Measurements from ENCODE around the gene MTUS2. TPM values are rescaled to one million over a fixed set of nuclear protein-coding genes. Genes with fewer than 3 reads are reported as not detected.

Gene MTUS2
- total RNA-seq, 1 experiment from 2014 or later, result 0.11 TPM

DNA sequence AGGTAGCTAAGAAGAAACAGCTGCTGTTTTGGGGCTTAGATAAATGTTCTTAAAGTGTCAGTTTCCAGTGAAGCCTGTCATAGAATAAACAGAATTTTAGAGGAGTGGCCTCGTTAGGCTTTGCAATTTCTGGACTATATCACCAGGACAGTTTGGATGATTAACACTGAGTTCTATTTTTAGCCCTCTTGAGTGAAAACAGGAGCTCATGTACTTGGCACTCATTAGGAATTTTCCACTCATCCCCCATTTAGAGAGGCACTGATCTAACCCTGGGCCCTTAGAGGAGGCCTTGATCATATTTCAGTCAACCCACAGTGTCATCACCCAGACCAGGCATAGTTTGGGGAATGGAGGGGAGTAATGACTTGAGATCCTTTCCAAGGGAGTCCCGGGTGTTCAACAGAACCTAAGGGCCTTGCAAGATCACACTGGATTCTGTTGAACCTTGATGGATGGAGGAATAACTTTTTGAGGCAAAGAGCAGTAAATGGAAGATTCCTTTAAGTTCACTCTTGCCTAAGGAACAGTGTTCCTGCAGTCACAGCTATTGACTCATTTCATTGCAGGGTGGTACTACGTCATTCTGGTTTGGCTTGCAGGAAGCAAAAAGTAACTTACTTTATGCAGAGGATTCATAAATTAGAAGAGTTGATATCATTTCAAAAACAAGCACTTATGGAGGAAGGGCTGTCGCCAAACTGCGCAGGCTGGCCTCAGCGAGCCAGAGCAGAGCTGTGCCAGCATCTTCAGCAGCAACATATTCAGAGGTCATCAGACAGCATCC is 615.2 kb downstream of the MTUS2 start:
- Histone ChIP-seq H3K27ac (ENCODE audit: low read depth, low read length, poor library complexity, severe bottlenecking) (no peak overlapping the region), H3K4me3 (ENCODE audit: low read depth, low read length, poor library complexity, severe bottlenecking) (no peak overlapping the region), H3K4me1 (ENCODE audit: insufficient read depth, low read length, poor library complexity, severe bottlenecking) (no peaks in the 10 kb centered on the region), H3K36me3 (ENCODE audit: insufficient read depth, low read length, poor library complexity, severe bottlenecking) (no peaks in the 10 kb centered on the region), H3K27me3 (replicated peaks; ENCODE audit: insufficient read depth, low read depth, low read length, poor library complexity) (peaks cover 15% of the 10 kb centered on the region), H3K9me3 (ENCODE audit: low read depth, low read length, poor library complexity, severe bottlenecking) (no peaks in the 10 kb centered on the region)
- CTCF ChIA-PET, result no interaction called here
- BruUV-seq (replicated peaks), result no TSS peak
- no peak for DNase-seq (ENCODE audit: low spot score)
- intact Hi-C loops (cut with micrococcal nuclease; ENCODE audit: unreplicated experiment), result no loop called here
- TF ChIP-seq CTCF (conservative IDR thresholded peaks at IDR 0.05; ENCODE audit: low read depth, low read length), result no peak
- no peak for TF ChIP-seq EZH2 (IDR thresholded peaks at IDR 0.05; ENCODE audit: borderline replicate concordance, low read depth, low read length, poor library complexity, severe bottlenecking)
- POLR2A ChIA-PET (ENCODE audit: low non-redundant PET), result no interaction called here

- TF ChIP-seq EZH2 (IDR thresholded peaks at IDR 0.05; ENCODE audit: borderline replicate concordance, low read depth, low read length, poor library complexity, severe bottlenecking), result no peak
- no peak for TF ChIP-seq CTCF (conservative IDR thresholded peaks at IDR 0.05; ENCODE audit: low read depth, low read length)
- no peak overlapping the region for H3K27ac ChIP-seq (ENCODE audit: low read depth, low read length, poor library complexity, severe bottlenecking)
- POLR2A ChIA-PET (ENCODE audit: low non-redundant PET), result no interaction called here
These were observed 616.2 kb downstream of the MTUS2 start for GRCh38 chr13:29436291-29436690.

DNA sequence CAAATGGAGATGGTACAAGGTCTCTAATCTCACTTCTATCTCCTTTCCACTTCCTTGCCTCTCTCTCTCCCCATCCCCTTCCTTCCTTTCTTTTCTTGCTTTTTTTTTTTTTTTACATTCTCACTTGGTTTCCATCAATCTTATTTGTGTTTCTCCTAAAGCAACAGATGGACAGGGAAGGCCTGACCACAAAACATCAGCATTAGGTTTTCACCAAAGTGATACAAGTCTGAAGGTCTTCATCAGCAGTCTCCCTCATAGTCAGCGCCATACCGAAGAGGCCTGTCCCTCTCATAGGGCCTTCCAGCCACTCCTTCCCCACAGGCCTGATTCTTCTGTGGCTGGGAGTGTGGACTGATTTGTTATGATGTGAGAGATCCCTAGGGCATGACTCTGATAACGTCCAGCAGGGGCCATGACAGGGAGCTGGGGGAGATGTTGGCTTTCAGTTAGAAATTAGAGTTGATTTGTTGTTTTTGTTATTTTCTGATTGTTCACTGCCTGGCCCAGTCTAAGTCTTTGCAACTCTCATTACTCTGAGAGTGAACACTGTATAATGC is 616.7 kb downstream of the MTUS2 start:
- POLR2A ChIA-PET (ENCODE audit: low non-redundant PET), result no interaction called here
- H3K27ac ChIP-seq (ENCODE audit: low read depth, low read length, poor library complexity, severe bottlenecking), result no peak overlapping the region

More at GRCh38 chr13:29436291-29436690, 616.2 kb downstream of the MTUS2 start:
- Histone ChIP-seq H3K36me3 (ENCODE audit: insufficient read depth, low read length, poor library complexity, severe bottlenecking) (no peaks in the 10 kb centered on the region), H3K27me3 (replicated peaks; ENCODE audit: insufficient read depth, low read depth, low read length, poor library complexity) (peaks cover 6% of the 10 kb centered on the region), H3K4me3 (ENCODE audit: low read depth, low read length, poor library complexity, severe bottlenecking) (no peak overlapping the region), H3K4me1 (ENCODE audit: insufficient read depth, low read length, poor library complexity, severe bottlenecking) (no peaks in the 10 kb centered on the region), H3K9me3 (ENCODE audit: low read depth, low read length, poor library complexity, severe bottlenecking) (no peaks in the 10 kb centered on the region)
- intact Hi-C loops (cut with micrococcal nuclease; ENCODE audit: unreplicated experiment), result no loop called here
- CTCF ChIA-PET, result no interaction called here
- DNase-seq (ENCODE audit: low spot score), result no peak
- BruUV-seq (replicated peaks), result no TSS peak

More for the DNA sequence above, 616.7 kb downstream of the MTUS2 start:
- intact Hi-C loops (cut with micrococcal nuclease; ENCODE audit: unreplicated experiment), result no loop called here
- CTCF ChIA-PET, result no interaction called here
- H3K27me3 ChIP-seq (replicated peaks; ENCODE audit: insufficient read depth, low read depth, low read length, poor library complexity), result peaks cover 6% of the 10 kb centered on the region
- no peak overlapping the region for H3K4me3 ChIP-seq (ENCODE audit: low read depth, low read length, poor library complexity, severe bottlenecking)
- no peak for DNase-seq (ENCODE audit: low spot score)
- no TSS peak for BruUV-seq (replicated peaks)
- no peaks in the 10 kb centered on the region for H3K4me1 ChIP-seq (ENCODE audit: insufficient read depth, low read length, poor library complexity, severe bottlenecking)
- H3K36me3 ChIP-seq (ENCODE audit: insufficient read depth, low read length, poor library complexity, severe bottlenecking), result no peaks in the 10 kb centered on the region
- no peak for TF ChIP-seq EZH2 (IDR thresholded peaks at IDR 0.05; ENCODE audit: borderline replicate concordance, low read depth, low read length, poor library complexity, severe bottlenecking)
- no peak for TF ChIP-seq CTCF (conservative IDR thresholded peaks at IDR 0.05; ENCODE audit: low read depth, low read length)
- H3K9me3 ChIP-seq (ENCODE audit: low read depth, low read length, poor library complexity, severe bottlenecking), result no peaks in the 10 kb centered on the region
